ENCODE results near the gene RAD9A. TPM values are rescaled to one million over a fixed set of nuclear protein-coding genes. Genes with fewer than 3 reads are reported as not detected.

RAD9A gene
- total RNA-seq, 1 donor from 2014 or later = 22.6 TPM

GRCh38 chr11:67387518-67387917 is 4.3 kb upstream of the RAD9A start:
- intact Hi-C loops (cut with DNase I) = no loop called here
- no peaks in the 10 kb centered on the region for H3K36me3 ChIP-seq
- no peak overlapping the region for H3K27ac ChIP-seq
- TF ChIP-seq CTCF (IDR thresholded peaks at IDR 0.05) = no peak
- peaks cover 7 to 21% of the 10 kb centered on the region in 2 donors for H3K4me1 ChIP-seq
- H3K27me3 ChIP-seq = no peaks in the 10 kb centered on the region
- DNase-seq (ENCODE audit: low spot score in 2 of 2) = no peak
- no peak overlapping the region for H3K4me3 ChIP-seq
- no peaks in the 10 kb centered on the region for H3K9me3 ChIP-seq

GRCh38 chr11:67389477-67389876 is 2.3 kb upstream of the RAD9A start:
- TF ChIP-seq CTCF (IDR thresholded peaks at IDR 0.05) = peak; percentile 23 to 46 (median 36)
- H3K27me3 ChIP-seq = no peaks in the 10 kb centered on the region
- peaks cover 7 to 22% of the 10 kb centered on the region in 2 donors for H3K4me1 ChIP-seq
- H3K9me3 ChIP-seq = no peaks in the 10 kb centered on the region
- no peak overlapping the region for H3K27ac ChIP-seq
- no peaks in the 10 kb centered on the region for H3K36me3 ChIP-seq
- intact Hi-C loops (cut with DNase I) = no loop called here
- DNase-seq (ENCODE audit: low spot score in 2 of 2) = no peak
- H3K4me3 ChIP-seq = no peak overlapping the region

GRCh38 chr11:67390947-67391303 is 861 bp upstream of the RAD9A start:
- peak overlapping the region; percentile 72 to 84 for H3K4me3 ChIP-seq
- no peak for TF ChIP-seq CTCF (IDR thresholded peaks at IDR 0.05)
- intact Hi-C loops (cut with DNase I) = loop anchor here (1.0 to 5.0 kb wide), 2 partner anchors 17 to 36 kb away; partner anchors contain the start of gene RPS6KB2
- H3K27me3 ChIP-seq = no peaks in the 10 kb centered on the region
- no peak for DNase-seq (ENCODE audit: low spot score in 2 of 2)
- H3K27ac ChIP-seq = peak overlapping the region; percentile 59 to 62
- H3K9me3 ChIP-seq = no peaks in the 10 kb centered on the region
- peaks cover 0 to 2% of the 10 kb centered on the region in 2 donors for H3K36me3 ChIP-seq
- peaks cover 7 to 15% of the 10 kb centered on the region in 2 donors for H3K4me1 ChIP-seq

GRCh38 chr11:67392183-67392715 is 463 bp downstream of the RAD9A start:
- H3K27me3 ChIP-seq = no peaks in the 10 kb centered on the region
- intact Hi-C loops (cut with DNase I) = loop anchor here (5.0 kb wide), 1 partner anchor 35 kb away; the partner anchor contains the start of gene RPS6KB2
- no peak for DNase-seq (ENCODE audit: low spot score in 2 of 2)
- H3K4me1 ChIP-seq = peaks cover 7 to 15% of the 10 kb centered on the region in 2 donors
- peak overlapping the region; percentile 51 to 59 for H3K27ac ChIP-seq
- no peak for TF ChIP-seq CTCF (IDR thresholded peaks at IDR 0.05)
- peaks cover 3 to 15% of the 10 kb centered on the region in 2 donors for H3K36me3 ChIP-seq
- H3K9me3 ChIP-seq = no peaks in the 10 kb centered on the region
- H3K4me3 ChIP-seq = peak overlapping the region; percentile 72 to 84

- H3K36me3 ChIP-seq = peaks cover 15 to 27% of the 10 kb centered on the region in 2 donors
- H3K9me3 ChIP-seq = no peaks in the 10 kb centered on the region
- H3K4me3 ChIP-seq = no peak overlapping the region
- H3K4me1 ChIP-seq = peaks cover 7 to 15% of the 10 kb centered on the region in 2 donors
- no peak overlapping the region for H3K27ac ChIP-seq
- intact Hi-C loops (cut with DNase I) = loop anchor here (5.0 kb wide), 1 partner anchor 34 kb away; the partner anchor contains the start of gene RPS6KB2
- DNase-seq (ENCODE audit: low spot score in 2 of 2) = no peak
- no peaks in the 10 kb centered on the region for H3K27me3 ChIP-seq
- TF ChIP-seq CTCF (IDR thresholded peaks at IDR 0.05) = no peak
These were observed 1.7 kb downstream of the RAD9A start for GRCh38 chr11:67393437-67393836.
